Renal cortical epithelial cell (primary cell): Measurements from ENCODE around the gene TBC1D12. TPM values are rescaled to one million over a fixed set of nuclear protein-coding genes. Genes with fewer than 3 reads are reported as not detected.

Source experiments
- DNase-seq: peaks from one replicate; pipeline ENCODE4 v3.0.0-alpha.2; 2011; ENCODE audit warnings: low read depth
- total RNA-seq: library from RNA; depleted of rRNA; stranded (reverse); fragments of >200 nt; gene quantifications from 2 replicates; pipeline ENCODE4 v1.2.3, GENCODE V29; 2014

The TBC1D12 gene
- total RNA-seq, 1 donor from 2014 or later = 16.5 TPM

- no peak for DNase-seq
Observed at GRCh38 chr10:94407668-94408067, 5.3 kb downstream of the TBC1D12 start.

- no peak for DNase-seq
Observed at GRCh38 chr10:94409021-94409657, 6.8 kb downstream of the TBC1D12 start.

DNA sequence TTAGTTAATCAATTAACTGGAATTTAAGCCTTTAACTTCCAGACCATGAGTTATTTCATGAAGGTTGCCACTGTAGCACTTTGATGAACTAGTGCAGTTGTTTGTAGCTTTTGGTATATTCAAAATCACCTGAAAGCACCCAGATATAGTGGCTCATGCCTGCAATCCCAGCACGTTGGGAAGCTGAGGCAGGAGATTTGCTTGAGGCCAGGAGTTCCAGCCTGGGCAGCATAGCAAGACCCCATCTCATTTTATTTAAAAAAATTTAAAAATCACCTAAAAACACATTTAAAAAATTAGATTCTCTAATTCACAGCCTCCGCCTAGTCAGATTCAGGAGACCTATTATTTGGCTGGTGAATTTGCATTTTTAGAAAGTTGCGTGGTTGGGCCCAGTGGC, 9.0 kb downstream of the TBC1D12 start:
- DNase-seq = no peak

- no peak for DNase-seq
Observed at GRCh38 chr10:94412449-94412848, 10.1 kb downstream of the TBC1D12 start.

DNA sequence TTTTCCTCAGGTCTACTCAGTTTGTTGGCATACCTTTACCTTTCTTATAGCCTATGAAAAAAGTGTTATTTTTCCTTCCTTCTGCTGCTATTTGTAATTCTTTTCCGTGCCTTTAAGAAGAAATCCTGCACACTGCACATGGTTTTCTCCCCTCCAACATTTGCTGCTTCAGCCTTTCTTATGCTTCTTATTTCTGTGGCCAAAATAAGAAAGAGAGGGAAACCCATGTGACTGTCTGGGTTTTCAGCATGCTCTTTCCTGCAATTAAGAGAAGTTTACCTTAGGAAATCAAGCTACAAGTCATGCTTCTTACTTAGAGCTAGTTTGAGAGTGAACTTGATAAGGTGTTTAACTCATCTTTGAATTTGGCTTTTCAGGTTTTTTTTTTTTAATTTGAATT, 11.0 kb downstream of the TBC1D12 start:
- no peak for DNase-seq

DNA sequence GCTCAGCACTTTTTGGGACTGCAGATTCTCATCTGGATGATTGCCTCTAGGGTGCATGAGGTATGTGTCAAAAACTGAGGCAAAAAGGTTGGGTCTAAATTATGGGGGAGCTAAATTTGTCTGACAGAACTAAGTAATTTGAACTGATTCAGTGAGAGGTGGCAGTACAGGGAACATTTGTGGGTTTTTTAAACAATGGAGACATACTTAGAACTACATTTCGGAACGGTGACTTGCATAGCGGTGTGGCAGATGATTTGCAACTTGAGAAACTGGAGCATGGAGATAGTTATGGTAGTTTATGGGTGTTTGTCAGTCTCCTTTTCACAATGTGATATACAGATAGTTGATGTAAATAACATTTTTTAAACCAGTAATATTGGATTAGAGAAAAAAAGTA, 14.6 kb downstream of the TBC1D12 start:
- DNase-seq = peak; percentile 60

DNA sequence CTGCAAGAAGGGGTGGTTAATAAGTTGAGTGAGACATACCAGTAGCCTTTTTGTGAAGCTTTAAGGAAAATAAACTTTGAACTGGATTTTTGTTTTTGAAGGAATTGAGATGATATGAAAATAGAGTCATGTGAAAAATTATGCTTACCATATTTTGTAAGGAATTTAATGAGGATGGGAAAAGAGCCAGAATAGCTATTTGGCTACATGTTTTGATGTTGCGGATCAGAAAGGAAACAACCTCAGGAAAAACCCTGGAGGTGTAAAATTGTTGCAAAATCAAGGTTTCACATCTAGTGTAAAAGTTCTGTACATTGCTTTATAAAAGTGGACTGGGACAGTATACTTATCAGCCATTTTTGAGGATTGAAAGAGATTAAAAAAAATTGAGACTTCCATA, 15.0 kb downstream of the TBC1D12 start:
- DNase-seq = no peak

DNA sequence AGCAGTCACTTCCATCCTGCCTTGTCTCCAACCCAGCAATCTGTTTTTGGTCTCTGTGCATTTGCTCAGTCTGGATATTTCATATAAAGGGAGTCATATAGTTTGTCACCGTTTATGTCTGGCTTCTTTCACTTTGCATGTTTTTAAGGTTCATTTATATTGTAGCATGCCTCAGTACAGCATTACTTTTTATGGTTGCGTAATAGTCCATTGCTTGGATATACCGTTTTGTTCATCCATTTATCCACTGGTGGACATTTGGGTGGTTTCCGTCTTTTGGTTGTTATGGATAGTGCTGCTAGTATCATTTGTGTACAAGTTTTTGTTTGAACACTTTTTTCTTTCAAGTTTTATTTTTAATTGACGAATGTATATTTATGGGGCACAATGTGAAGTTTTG, 18.2 kb downstream of the TBC1D12 start:
- DNase-seq = no peak

DNA sequence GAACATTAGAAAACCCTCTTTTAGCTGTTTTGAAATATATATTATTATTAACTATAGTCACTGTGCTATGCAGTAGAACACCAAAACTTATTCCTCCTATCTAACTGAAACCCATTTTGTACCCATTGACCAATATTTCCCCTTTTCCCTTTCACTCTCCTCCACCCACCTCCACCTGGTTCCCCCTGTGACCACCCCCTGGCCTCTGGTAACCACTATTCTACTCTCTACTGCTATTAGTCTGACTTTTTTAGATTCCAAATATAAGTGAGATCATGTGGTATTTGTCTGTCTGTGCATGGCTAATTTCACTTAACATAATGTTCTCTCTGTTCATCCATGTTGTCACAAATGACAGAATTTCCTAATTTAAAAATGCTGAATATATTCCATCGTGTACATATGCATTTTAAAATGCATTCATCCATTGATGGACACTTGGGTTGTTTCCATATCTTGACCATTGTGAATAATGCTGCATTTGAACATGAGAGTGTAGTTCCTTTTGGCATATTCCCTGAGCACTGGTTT, 18.7 kb downstream of the TBC1D12 start:
- DNase-seq = no peak

- no peak for DNase-seq
Observed at GRCh38 chr10:94423627-94424026, 21.3 kb downstream of the TBC1D12 start.

- DNase-seq = no peak
Observed at GRCh38 chr10:94424714-94425337, 22.5 kb downstream of the TBC1D12 start.

DNA sequence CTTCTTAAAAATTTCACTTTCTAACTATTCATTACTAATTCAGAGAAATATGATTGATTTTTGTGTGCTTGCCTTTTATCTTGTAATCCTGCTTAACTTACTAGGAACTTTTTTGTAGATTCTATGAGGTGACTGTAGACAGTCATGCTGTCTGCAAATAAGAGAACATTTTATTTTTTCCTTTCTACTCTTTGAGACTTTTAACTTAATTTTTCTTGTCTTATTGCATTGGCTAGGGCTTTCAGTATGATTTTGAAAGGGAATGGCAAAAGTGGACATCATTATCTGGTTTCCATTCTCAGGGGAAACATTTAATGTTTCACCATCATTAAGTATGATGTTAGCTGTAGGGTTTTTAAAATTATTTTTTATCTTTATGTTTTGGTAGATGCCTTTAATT, 23.6 kb downstream of the TBC1D12 start:
- DNase-seq = no peak

GRCh38 chr10:94427166-94427565, 24.8 kb downstream of the TBC1D12 start:
- no peak for DNase-seq

GRCh38 chr10:94428766-94429707, 26.7 kb downstream of the TBC1D12 start:
- peak; percentile 27 for DNase-seq

GRCh38 chr10:94430701-94431100, 28.4 kb downstream of the TBC1D12 start:
- DNase-seq = no peak

DNA sequence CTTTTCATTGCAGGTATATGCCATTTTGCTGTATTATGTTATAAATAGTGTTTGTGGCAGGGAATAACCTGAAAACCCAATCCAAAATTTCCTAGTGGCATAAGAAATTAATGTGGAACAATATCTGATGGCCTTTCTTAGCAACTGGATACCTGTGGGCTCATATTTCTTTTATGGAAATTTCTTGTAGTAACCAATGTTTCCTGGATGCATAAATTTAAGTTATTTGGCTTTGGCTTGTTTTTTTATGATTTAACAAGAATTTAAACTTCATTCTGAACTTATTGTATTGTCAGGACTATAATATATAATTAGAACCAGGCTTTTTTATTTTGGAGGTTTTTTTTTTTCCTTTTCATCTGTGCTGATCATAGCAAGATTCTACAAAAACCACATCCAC, 30.1 kb downstream of the TBC1D12 start:
- no peak for DNase-seq

DNA sequence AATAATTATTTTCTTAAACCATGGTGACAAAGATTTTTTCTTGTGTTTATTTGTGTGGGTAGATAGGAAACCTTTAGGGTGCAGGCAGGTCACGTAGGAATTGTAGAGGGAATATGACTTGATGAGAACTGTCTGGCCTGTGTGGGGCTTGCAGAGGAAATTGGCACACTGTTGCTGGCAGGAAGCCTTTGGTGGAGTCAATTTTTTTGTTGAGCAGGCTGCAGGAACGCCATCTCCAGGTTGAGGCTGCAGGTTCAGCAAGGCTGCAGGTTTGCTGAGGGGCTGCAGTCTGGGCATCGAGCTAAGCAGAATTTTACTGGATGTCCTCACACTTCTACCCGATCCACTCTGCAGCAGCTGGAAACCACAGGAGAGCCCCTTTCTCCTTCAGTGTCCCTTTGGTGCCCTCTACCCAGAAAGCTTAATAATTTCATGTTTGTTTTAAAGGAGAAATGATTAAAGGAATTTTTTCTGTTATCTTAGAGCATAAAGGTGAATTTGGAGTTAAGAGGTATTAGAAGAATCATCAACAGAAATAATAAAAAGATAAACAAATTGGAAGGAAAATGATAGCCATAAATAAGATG, 37.0 kb downstream of the TBC1D12 start:
- peak; percentile 4 for DNase-seq

GRCh38 chr10:94440096-94440495, 37.8 kb downstream of the TBC1D12 start:
- DNase-seq = no peak

DNA sequence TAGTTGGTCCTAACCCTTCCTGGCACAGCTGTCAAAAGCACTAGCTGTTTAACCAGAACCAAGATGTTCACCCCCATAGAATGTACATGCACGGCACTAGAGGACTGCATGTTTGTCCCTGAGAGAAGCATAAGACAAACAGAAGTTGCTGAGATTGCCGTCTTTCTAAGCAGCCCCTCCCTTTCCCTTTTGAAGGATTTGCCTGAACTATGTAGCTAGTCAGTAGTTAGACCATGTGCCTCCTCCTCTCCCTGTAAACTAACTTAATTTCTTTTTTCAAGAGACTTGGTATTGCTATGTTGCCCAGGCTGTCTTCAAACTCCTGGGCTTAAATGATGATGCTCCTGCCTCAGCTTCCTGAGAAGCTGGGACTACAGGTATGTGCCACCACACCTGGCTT, 40.7 kb downstream of the TBC1D12 start:
- DNase-seq = no peak

- DNase-seq = no peak
Observed at GRCh38 chr10:94443549-94443948, 41.2 kb downstream of the TBC1D12 start.

GRCh38 chr10:94450782-94451181, 48.4 kb downstream of the TBC1D12 start:
- no peak for DNase-seq

DNA sequence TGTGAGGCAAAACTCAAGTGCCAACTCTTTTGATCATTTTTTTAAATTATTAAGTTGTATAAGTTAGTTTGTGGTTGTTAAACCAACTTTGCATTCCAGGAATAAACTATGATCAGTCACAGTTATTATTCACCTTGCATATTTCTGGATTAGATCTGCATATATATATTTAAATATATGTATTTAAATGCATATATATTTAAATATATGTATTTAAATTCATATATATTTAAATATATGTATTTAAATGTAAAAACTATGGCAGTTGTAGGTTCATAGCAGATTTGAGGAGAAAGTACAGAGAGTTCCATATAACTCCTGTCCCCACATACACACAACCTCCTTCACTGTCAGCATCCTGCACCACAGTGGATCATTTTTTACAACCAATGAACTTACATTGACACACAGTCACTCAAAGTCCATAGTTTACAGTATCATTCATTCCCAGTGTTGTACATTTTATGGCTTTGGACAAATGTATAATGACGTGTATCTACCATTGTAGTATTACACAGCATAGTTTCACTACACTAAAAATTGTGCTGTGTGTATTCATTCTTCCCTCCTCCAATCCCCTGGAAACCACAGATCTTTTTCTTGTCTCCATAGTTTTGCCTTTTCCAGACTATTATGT, 49.7 kb downstream of the TBC1D12 start:
- DNase-seq = no peak
